ENCODE data around the gene MTR.

DNA sequence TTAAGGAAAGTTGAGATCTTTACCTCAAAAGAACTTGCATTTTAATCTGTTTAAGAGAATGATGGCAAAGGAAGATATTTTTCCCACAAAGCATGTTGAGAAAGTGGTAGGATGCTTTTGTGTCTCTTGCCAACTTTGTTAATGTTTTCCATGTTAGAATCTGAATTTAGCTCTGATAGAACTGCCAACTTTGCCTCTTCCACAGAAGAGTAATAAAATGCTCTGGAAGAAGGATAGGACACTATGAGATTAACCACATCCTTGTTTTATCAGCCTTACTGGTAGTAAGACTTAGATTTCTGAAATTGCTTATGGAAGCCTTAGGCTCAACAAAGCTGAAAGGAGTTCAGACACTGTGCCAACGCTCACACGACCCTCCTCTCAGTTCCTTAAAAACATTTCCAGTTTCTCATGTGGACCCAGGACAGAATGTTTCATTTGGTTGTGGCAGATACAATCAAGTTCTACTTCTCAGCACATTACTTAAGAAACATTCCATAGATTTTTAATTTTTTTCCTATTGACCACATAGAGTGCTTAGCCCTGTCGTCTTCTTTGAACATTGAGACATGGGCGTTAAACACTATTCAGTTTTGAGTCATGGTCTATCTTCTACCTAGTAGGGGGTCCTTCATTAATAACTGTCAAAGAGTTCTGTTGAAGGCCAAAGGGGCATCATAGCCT lies 59.0 kb downstream of the MTR start:
- TF ChIP-seq BACH2 (CRISPR knock-in tag; IDR thresholded peaks at IDR 0.05; ENCODE audit: borderline replicate concordance) (no peak), ZC3H10 (CRISPR knock-in tag; IDR thresholded peaks at IDR 0.05) (no peak), CSDC2 (CRISPR knock-in tag; IDR thresholded peaks at IDR 0.05) (no peak), ISL1 (CRISPR knock-in tag; IDR thresholded peaks at IDR 0.05) (no peak), ZFP3 (CRISPR knock-in tag; IDR thresholded peaks at IDR 0.05) (no peak)

All from SK-N-SH treated with all-trans-retinoic acid at 6 μM for 48 hours (cell line).